EH (cell line): Measurements from ENCODE around the gene HDAC9.

Experiments used
- DNase-seq: peaks from one replicate; pipeline ENCODE4 v3.0.0-alpha.2; 2015; ENCODE audit warnings: low read depth

The HDAC9 gene

DNA sequence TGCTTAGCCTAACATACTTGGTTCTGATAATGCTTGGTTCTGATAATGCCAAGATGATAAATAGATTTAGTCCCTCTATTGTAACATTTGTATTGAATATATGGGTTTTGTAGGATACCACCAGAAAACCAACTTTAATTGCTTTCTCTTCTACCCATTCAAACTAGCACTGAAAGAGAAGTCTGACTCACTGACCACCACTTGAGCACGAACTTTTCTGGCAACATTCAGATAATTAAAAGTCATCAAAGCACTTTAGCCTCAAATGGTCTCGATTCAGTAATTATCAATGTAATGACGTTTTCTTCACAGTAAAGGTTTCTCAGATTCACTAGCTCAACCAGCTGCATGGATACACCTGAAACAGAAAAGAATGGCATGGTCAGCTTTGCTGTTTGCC lies 63.0 kb downstream of the HDAC9 start:
- peak; percentile 59 for DNase-seq

- no peak for DNase-seq
Measured at GRCh38 chr7:18558910-18559309, 63.4 kb downstream of the HDAC9 start.

DNA sequence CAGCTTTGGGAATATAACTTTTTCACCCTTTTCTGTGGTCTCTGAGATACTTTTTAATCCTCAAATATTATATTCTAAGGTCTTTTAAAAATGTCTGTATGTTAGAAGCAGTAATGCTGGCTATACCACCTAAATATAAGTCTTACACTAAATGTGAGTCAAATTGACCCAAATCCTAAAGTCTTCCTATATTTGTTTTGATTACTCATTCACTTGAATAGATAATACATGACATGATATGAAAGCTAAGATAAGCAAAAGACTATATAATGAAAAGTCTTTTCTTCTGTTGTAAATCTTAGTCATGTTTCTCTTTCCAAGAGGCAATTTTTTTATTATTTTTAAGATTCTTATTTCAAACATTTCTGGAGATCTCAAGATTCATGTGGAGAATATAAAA lies 64.2 kb downstream of the HDAC9 start:
- DNase-seq, result no peak

GRCh38 chr7:18564779-18565178 lies 69.2 kb downstream of the HDAC9 start:
- DNase-seq, result no peak

- DNase-seq, result no peak
Measured at GRCh38 chr7:18565337-18565736, 69.8 kb downstream of the HDAC9 start.

GRCh38 chr7:18566205-18566604 lies 70.7 kb downstream of the HDAC9 start:
- no peak for DNase-seq

GRCh38 chr7:18566829-18567228 lies 71.3 kb downstream of the HDAC9 start:
- DNase-seq, result no peak

GRCh38 chr7:18570441-18570840 lies 74.9 kb downstream of the HDAC9 start:
- DNase-seq, result no peak

- DNase-seq, result peak; percentile 66
Measured at GRCh38 chr7:18570890-18571478, 75.4 kb downstream of the HDAC9 start.

- no peak for DNase-seq
Measured at GRCh38 chr7:18572154-18572553, 76.6 kb downstream of the HDAC9 start.

GRCh38 chr7:18572885-18573284 lies 77.3 kb downstream of the HDAC9 start:
- DNase-seq, result no peak

DNA sequence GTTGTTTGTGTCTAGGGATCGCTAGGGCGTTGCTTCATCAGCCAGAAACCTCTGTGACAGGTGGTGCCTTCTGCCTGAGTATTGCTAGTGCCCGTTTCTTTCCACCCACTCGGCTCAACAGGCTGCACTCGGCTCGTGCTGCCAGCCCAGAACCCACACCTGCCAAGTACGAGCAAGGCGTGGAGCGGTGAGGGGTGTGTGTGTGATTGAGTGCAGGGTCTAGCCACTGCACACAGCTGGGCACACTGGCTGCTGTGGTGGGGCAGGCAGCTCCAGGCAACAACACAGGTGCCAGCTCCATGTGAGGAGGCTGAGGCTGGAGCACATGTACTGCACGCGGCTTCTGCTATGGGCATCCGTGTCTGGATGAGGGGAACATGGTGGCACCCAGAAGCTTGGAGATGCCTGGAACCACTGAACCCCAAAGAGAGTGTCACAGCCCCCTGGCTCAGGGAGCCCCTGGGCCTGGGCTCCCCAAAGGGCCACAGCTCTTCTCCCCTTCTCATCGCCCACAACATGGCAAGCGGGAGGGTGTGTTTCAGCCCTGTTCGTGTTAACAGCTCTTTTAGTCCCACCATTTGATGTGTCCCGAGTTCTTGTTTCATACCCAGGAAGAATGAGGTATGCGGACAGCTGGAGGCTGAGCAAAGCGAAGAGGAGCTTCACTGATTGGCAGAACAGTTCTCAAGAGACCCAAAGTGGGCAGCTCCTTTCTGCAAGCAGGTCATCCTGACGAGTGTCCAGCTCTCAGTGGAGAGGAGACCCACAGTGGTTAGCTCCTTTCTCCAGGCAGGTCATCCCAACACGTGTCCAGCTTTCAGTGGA lies 78.1 kb downstream of the HDAC9 start:
- DNase-seq, result no peak

DNA sequence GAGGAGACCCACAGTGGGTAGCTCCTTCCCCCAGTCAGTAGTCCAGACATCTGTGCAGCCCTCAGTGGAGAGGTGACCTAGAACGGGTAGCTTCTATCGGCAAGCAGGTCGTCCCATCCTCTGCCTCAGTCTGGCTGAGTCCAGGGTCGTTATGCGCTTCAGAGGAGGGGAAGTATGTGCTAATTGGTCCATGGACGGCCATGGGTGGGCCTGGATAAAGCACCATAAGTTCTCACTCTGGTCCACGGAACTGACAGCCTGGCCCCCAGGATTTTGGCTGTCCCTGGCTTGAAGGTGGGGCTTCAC lies 78.6 kb downstream of the HDAC9 start:
- no peak for DNase-seq

GRCh38 chr7:18574676-18575075 lies 79.1 kb downstream of the HDAC9 start:
- DNase-seq, result no peak

- peak; percentile 9 for DNase-seq
Measured at GRCh38 chr7:18575622-18576572, 80.3 kb downstream of the HDAC9 start.

DNA sequence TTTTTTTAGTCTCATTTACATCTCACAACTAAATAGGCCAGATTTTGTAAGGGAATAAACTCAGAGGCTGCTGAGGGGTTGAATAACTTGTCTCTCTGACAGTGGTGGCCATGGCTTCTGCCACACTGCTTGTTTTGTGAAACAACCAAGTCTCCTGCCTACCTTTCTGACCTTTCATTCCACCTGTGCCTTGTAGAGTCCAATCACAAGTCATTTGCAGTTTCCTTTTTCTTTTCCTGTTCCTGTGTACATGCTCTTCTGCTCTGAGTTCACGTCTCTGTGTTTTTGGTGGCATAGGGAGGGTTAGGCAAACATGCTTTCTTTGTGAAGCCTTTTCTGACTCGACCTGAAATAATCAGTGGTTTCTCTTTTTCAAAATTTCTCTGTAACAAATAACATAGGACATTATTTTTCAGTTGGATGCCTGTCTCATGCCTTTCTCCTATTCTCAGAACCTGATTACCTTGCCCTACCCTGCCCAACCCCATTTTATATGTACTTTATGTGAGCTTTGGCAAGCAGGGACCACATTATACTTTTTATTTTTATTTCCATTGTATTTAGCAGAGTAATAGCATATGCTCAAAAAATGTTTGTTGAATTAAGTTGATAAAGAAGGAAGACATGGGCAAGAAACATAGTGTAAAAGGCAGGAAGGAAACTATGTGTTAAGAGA lies 81.7 kb downstream of the HDAC9 start:
- DNase-seq, result no peak

GRCh38 chr7:18579698-18580097 lies 84.1 kb downstream of the HDAC9 start:
- no peak for DNase-seq

- DNase-seq, result peak; percentile 12
Measured at GRCh38 chr7:18580950-18581349, 85.4 kb downstream of the HDAC9 start.

DNA sequence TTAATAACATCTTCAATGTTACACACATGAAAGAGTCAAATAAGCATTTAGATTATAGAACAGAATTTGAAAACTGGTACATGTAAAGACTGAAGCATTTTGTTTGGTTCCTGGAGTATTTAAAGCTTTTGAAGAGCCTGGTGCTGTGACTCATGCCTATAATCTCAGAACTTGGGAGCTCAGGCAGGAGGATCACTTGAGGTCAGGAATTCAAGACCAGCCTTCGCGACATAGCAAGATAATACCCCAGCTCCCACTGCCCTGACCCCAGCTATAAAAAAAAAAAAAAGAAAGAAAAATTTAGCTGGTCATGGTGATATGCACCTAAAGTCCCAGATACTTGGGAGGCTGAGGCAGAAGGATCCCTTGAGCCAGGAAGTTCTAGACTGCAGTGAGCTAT lies 87.8 kb downstream of the HDAC9 start:
- peak; percentile 80 for DNase-seq

DNA sequence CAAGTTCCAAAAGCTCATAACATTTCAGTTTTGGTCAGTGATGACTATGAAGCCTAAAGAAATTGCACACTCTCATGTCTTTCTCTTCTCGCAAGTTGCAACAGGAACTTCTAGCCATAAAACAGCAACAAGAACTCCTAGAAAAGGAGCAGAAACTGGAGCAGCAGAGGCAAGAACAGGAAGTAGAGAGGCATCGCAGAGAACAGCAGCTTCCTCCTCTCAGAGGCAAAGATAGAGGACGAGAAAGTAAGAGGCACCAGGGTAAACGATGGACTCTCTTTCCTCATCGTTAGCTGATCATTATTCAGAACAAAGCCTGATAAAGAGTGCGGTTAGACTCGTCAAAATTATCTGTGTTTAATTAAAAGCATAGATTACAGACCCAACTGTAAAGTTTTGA lies 94.7 kb downstream of the HDAC9 start:
- DNase-seq, result peak; percentile 24

- peak; percentile 63 for DNase-seq
Measured at GRCh38 chr7:18590744-18591340, 95.3 kb downstream of the HDAC9 start.
